Liver (tissue), 9 donors: ENCODE data around the gene AIF1. TPM values are rescaled to one million over a fixed set of nuclear protein-coding genes. Genes with fewer than 3 reads are reported as not detected.

Experiments used
- DNase-seq: peaks from one replicate; pipeline ENCODE4 v3.0.0-alpha.2; 2017; ENCODE audit warnings: low spot score
- H3K27ac ChIP-seq, 2 donors: one replicate each; pipeline ENCODE4 v1.7.0; 2013; ENCODE audit warnings: inconsistent platforms in 2 of 2, low read length in 2 of 2, control low read depth in 1 of 2, low read depth in 1 of 2, mild to moderate bottlenecking in 1 of 2
- H3K27me3 ChIP-seq, 4 donors: one replicate each; pipeline versions ENCODE4 v1.6.1 to v1.7.0; 2013; ENCODE audit warnings: low read length in 3 of 4, inconsistent platforms in 1 of 4, mild to moderate bottlenecking in 1 of 4, moderate library complexity in 1 of 4; ENCODE audit not compliant: control insufficient read depth in 4 of 4, insufficient read depth in 4 of 4
- H3K36me3 ChIP-seq, 4 donors: one replicate each; pipeline versions ENCODE4 v1.6.1 to v1.7.0; 2013; ENCODE audit warnings: low read length in 3 of 4, mild to moderate bottlenecking in 3 of 4, low read depth in 1 of 4, moderate library complexity in 1 of 4; ENCODE audit not compliant: control insufficient read depth in 4 of 4, insufficient read depth in 3 of 4
- H3K4me1 ChIP-seq, 4 donors: one replicate each; pipeline versions ENCODE4 v1.6.1 to v1.7.0; 2013; ENCODE audit warnings: low read length in 3 of 4, mild to moderate bottlenecking in 3 of 4, moderate library complexity in 1 of 4; ENCODE audit not compliant: control insufficient read depth in 4 of 4, insufficient read depth in 4 of 4
- H3K4me3 ChIP-seq, 3 donors: one replicate each; pipeline versions ENCODE4 v1.6.1 to v1.7.0; 2013; ENCODE audit warnings: low read length in 3 of 3, control low read depth in 1 of 3, low read depth in 1 of 3, mild to moderate bottlenecking in 1 of 3
- H3K9ac ChIP-seq, 2 donors: one replicate each; pipeline ENCODE4 v1.7.0; 2013; ENCODE audit warnings: low read length in 2 of 2, mild to moderate bottlenecking in 2 of 2, moderate library complexity in 2 of 2, control low read depth in 1 of 2, low read depth in 1 of 2
- H3K9me3 ChIP-seq, 4 donors: one replicate each; pipeline versions ENCODE4 v1.6.1 to v1.7.0; 2013; ENCODE audit warnings: low read length in 3 of 4; ENCODE audit not compliant: control insufficient read depth in 4 of 4
- EGR1 ChIP-seq, 2 donors: IDR thresholded peaks; 2 replicates each; pipeline ENCODE4 v1.6.1; 2016 to 2018; ENCODE audit warnings: antibody characterized with exemption in 2 of 2, low read depth in 2 of 2
- FOXA1 ChIP-seq: IDR thresholded peaks from 2 replicates; pipeline ENCODE4 v1.6.1; 2016; ENCODE audit warnings: antibody characterized with exemption
- GABPA ChIP-seq, 2 donors: IDR thresholded peaks in 1 of 2; conservative IDR thresholded peaks in 1 of 2; 2 replicates each; pipeline ENCODE4 v1.6.1; 2016; ENCODE audit warnings: antibody characterized with exemption in 2 of 2, mild to moderate bottlenecking in 1 of 2, moderate library complexity in 1 of 2
- HNF4A ChIP-seq, 2 donors: conservative IDR thresholded peaks; 2 replicates each; pipeline ENCODE4 v1.6.1; 2016; ENCODE audit warnings: antibody characterized with exemption in 2 of 2, mild to moderate bottlenecking in 2 of 2
- HNF4G ChIP-seq: IDR thresholded peaks from 2 replicates; pipeline ENCODE4 v1.6.1; 2016; ENCODE audit warnings: antibody characterized with exemption
- JUND ChIP-seq, 2 donors: IDR thresholded peaks; 2 replicates each; pipeline ENCODE4 v1.6.1; 2016; ENCODE audit warnings: antibody characterized with exemption in 2 of 2
- NR2F2 ChIP-seq: IDR thresholded peaks from 2 replicates; pipeline ENCODE4 v1.6.1; 2016; ENCODE audit warnings: antibody characterized with exemption
- RXRA ChIP-seq, 2 donors: IDR thresholded peaks; 2 replicates each; pipeline ENCODE4 v1.6.1; 2017 to 2018; ENCODE audit warnings: antibody characterized with exemption in 2 of 2, mild to moderate bottlenecking in 1 of 2
- SP1 ChIP-seq: IDR thresholded peaks from 2 replicates; pipeline ENCODE4 v1.6.1; 2018; ENCODE audit warnings: antibody characterized with exemption, mild to moderate bottlenecking
- WGBS: extraction: QIAGEN DNeasy Blood & Tissue Kit; methylation state at CpG from one replicate; pipeline ENCODE4 v1.1.7; 2013; 5-methylcytosine and 5-hydroxymethylcytosine counted together
- polyA plus RNA-seq, 2 donors: library from polyadenylated mRNA; stranded (reverse) in 1 of 2; unstranded in 1 of 2; fragments of 200-250 nt in 1 of 2; fragments of >200 nt in 1 of 2; fragmentation: Nextera tagmentation in 1 of 2; extraction: Ambion mirVana in 1 of 2; gene quantifications; one replicate each; pipeline versions ENCODE4 v1.2.1 to v1.2.3, GENCODE V29; 2013 to 2015
- total RNA-seq, 2 donors: library from RNA; depleted of rRNA; stranded (reverse); fragments of >200 nt; gene quantifications; one replicate each; pipeline ENCODE4 v1.2.3, GENCODE V29; 2014
- TF ChIP-seq, protein P1 (sequence below): fragments of 150-350 bp; IDR thresholded peaks from 2 replicates; pipeline ENCODE4 v1.5.1; 2017; ENCODE audit warnings: improper control_type of control experiment, low read depth, low read length; ENCODE audit not compliant: missing input control
- TF ChIP-seq, protein P2 (sequence below): IDR thresholded peaks from 2 replicates; pipeline ENCODE4 v1.6.1; 2016; ENCODE audit warnings: antibody characterized with exemption
- TF ChIP-seq, protein P3 (sequence below): IDR thresholded peaks from 2 replicates; pipeline ENCODE4 v1.6.1; 2016; ENCODE audit warnings: antibody characterized with exemption
- TF ChIP-seq, protein P4 (sequence below): IDR thresholded peaks from 2 replicates; pipeline ENCODE4 v1.6.1; 2016; ENCODE audit warnings: antibody characterized with exemption, mild to moderate bottlenecking
- donor health status: healthy.
- donor health status: healthy.
- donor health status: healthy.
- donor health status: healthy.
- donor health status: healthy.

The AIF1 gene
- total and polyA plus RNA-seq, 4 donors, result 12.2 to 46.8 (median 26.7) TPM

GRCh38 chr6:31586599-31587281 lies 28.3 kb upstream of the AIF1 start:
- H3K27ac ChIP-seq, result peak overlapping the region; percentile 48 to 54
- no peaks in the 10 kb centered on the region for H3K36me3 ChIP-seq
- no peaks in the 10 kb centered on the region for H3K9me3 ChIP-seq
- peaks cover 0 to 6% (median 2%) of the 10 kb centered on the region in 4 donors for H3K4me1 ChIP-seq
- 57% methylated on average over 9 of the region's 9 CpGs for WGBS
- H3K4me3 ChIP-seq, result peak overlapping the region in 1 of 3 donors; percentile 2
- H3K27me3 ChIP-seq, result no peaks in the 10 kb centered on the region
- no peak for DNase-seq
- peak overlapping the region in 1 of 2 donors; percentile 23 for H3K9ac ChIP-seq
- TF ChIP-seq EGR1 (IDR thresholded peaks at IDR 0.05; ENCODE audit: low read depth in 2 of 2), result no peak
- TF ChIP-seq FOXA1, result no peak
- TF ChIP-seq, protein P1, sequence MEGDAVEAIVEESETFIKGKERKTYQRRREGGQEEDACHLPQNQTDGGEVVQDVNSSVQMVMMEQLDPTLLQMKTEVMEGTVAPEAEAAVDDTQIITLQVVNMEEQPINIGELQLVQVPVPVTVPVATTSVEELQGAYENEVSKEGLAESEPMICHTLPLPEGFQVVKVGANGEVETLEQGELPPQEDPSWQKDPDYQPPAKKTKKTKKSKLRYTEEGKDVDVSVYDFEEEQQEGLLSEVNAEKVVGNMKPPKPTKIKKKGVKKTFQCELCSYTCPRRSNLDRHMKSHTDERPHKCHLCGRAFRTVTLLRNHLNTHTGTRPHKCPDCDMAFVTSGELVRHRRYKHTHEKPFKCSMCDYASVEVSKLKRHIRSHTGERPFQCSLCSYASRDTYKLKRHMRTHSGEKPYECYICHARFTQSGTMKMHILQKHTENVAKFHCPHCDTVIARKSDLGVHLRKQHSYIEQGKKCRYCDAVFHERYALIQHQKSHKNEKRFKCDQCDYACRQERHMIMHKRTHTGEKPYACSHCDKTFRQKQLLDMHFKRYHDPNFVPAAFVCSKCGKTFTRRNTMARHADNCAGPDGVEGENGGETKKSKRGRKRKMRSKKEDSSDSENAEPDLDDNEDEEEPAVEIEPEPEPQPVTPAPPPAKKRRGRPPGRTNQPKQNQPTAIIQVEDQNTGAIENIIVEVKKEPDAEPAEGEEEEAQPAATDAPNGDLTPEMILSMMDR, result no peak
- no peak for TF ChIP-seq HNF4G
- TF ChIP-seq, protein P2, sequence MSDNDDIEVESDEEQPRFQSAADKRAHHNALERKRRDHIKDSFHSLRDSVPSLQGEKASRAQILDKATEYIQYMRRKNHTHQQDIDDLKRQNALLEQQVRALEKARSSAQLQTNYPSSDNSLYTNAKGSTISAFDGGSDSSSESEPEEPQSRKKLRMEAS, result no peak

DNA sequence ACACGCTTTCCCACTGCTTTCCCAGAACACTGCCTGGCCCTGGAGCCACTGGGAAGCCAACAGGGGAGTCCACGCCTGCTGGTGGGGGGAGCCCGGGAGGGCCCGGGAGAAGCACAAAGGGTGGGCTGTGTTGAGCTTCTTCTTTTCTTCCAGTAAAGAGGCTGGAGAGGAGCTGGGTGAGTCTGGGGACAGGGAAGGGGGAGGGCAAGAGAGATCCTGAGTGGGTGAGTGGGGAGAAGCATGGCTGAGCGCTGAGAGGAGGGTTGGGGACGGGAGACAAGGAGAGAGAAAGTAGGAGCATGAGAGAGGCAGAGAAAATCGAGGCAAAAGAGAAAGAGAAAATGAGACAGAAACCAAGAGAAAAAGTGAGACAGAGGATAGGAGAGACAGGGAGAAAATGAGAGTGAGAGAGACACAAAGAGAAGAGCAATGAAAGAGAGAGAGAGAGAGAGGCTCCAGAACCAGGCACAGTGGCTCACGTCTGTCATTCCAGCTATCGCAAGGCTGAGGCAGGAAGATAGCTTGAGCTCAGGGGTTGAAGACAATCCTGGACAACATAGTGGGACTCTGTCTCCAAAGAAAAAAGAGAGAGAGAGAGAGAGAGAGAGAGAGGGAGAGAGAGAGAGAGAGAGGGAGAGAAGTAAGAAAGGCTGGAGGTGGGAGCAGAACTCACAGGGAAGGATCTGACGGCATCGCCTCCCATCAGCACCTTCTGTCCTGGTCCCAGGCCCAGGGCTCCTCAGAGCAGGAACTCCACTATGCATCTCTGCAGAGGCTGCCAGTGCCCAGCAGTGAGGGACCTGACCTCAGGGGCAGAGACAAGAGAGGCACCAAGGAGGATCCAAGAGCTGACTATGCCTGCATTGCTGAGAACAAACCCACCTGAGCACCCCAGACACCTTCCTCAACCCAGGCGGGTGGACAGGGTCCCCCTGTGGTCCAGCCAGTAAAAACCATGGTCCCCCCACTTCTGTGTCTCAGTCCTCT lies 26.9 kb upstream of the AIF1 start:
- Histone ChIP-seq H3K27me3 (no peaks in the 10 kb centered on the region), H3K36me3 (no peaks in the 10 kb centered on the region), H3K4me1 (peaks cover 0 to 3% (median 0%) of the 10 kb centered on the region in 4 donors), H3K9me3 (no peaks in the 10 kb centered on the region), H3K9ac (no peak overlapping the region), H3K27ac (no peak overlapping the region), H3K4me3 (no peak overlapping the region)
- TF ChIP-seq RXRA (IDR thresholded peaks at IDR 0.05) (no peak), HNF4A (conservative IDR thresholded peaks at IDR 0.05) (no peak), GABPA (IDR thresholded peaks at IDR 0.05 in 1 of 2, conservative IDR thresholded peaks at IDR 0.05 in 1 of 2) (no peak), FOXA1 (no peak), JUND (IDR thresholded peaks at IDR 0.05) (no peak), NR2F2 (no peak), HNF4G (no peak), EGR1 (IDR thresholded peaks at IDR 0.05; ENCODE audit: low read depth in 2 of 2) (no peak), SP1 (no peak)
- TF ChIP-seq, protein P3, sequence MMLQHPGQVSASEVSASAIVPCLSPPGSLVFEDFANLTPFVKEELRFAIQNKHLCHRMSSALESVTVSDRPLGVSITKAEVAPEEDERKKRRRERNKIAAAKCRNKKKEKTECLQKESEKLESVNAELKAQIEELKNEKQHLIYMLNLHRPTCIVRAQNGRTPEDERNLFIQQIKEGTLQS, result no peak
- TF ChIP-seq, protein P2, result no peak
- TF ChIP-seq, protein P4, sequence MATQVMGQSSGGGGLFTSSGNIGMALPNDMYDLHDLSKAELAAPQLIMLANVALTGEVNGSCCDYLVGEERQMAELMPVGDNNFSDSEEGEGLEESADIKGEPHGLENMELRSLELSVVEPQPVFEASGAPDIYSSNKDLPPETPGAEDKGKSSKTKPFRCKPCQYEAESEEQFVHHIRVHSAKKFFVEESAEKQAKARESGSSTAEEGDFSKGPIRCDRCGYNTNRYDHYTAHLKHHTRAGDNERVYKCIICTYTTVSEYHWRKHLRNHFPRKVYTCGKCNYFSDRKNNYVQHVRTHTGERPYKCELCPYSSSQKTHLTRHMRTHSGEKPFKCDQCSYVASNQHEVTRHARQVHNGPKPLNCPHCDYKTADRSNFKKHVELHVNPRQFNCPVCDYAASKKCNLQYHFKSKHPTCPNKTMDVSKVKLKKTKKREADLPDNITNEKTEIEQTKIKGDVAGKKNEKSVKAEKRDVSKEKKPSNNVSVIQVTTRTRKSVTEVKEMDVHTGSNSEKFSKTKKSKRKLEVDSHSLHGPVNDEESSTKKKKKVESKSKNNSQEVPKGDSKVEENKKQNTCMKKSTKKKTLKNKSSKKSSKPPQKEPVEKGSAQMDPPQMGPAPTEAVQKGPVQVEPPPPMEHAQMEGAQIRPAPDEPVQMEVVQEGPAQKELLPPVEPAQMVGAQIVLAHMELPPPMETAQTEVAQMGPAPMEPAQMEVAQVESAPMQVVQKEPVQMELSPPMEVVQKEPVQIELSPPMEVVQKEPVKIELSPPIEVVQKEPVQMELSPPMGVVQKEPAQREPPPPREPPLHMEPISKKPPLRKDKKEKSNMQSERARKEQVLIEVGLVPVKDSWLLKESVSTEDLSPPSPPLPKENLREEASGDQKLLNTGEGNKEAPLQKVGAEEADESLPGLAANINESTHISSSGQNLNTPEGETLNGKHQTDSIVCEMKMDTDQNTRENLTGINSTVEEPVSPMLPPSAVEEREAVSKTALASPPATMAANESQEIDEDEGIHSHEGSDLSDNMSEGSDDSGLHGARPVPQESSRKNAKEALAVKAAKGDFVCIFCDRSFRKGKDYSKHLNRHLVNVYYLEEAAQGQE, result no peak
- TF ChIP-seq, protein P1, result no peak
- WGBS, result 76% methylated on average over 12 of the region's 12 CpGs
- DNase-seq, result no peak
